NCI-H187 (cell line): ENCODE results near the gene LRRC45.

ENCODE experiments used
- DNase-seq, 2 experiments: peaks; one replicate each; lab custom pipeline; 2025; lab: John Stamatoyannopoulos, UW

Gene LRRC45

GRCh38 chr17:81993729-81994592 lies 29.1 kb upstream of the LRRC45 start:
- DNase-seq = no peak

DNA sequence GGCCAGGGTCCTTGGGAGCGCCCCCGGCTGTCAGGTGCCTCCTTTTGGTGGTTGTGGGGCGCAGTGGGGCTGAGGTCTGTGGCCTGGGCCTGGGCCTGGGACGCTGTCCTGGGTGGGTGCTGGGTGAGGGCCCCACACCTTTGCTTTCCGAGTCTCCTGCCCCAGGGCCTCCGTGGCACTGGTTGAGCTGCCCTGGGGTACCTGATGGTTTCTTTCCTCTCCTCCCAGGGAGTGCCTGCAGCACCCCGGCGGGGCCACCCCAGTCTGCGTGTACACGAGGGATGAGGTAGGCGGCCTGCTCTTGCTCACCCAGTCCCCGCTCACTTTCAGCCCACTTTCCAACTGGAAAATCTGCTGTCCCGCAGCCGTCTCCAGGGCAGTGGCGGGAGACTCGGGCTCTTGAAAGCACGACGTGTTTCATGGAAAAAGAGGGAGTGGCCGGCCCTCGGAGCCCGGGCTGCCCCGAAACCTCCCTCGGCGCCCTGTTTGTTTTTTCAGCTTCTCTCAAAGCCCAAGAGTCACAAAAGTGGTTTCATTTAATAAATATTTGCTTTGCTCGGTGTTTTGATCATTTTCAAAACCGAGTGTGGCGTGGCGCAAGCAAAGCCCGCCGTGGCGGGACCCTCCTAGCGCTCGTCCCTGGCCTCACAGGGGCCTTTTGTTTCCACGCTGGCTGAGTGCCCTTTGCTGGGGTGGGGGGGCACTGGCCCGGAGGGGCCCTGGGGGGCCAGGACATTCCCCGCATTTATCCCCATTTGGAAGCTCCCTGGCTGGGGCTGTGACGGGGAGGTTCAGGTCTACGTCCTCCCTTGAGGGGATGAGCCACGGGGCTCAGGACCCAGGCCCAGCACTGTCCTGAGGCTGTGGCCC lies 28.3 kb upstream of the LRRC45 start:
- DNase-seq = no peak

DNA sequence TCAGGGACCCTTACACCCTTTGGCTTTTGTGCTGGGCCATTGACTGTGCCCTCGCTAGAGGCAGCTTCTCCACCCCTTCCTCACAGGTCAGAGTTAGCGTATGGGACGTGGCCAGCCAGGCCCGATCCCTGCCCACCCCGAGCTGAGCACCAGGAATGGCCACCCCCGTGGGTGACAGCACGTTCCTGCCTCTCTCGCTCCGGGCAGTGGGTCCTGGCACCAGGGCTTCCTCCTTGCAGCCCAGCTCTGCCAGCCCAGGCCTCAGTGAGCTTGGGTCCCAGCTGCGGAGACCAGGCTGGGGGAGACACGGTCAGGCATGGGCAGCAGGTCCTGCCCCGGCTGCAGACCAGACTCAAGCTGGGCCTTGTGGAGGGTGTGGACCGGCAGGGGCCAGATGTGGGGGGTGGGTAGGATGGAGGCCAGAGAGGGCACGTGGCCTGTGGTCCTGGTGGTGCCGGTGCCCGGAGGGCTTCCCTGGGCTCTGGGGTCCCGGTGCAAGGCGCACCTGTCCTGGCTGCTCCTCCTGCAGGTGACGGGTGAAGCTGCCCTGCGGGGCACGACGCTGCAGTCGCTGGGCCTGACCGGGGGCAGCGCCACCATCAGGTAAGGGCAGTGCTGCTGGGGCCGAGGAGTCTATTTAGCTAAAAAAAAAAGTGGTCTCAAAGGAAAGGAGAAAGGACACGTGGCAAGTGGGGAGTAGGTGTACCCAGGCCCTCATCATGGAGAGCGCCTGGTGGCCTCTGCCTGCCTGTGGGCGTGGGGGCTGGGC lies 27.5 kb upstream of the LRRC45 start:
- no peak for DNase-seq

DNA sequence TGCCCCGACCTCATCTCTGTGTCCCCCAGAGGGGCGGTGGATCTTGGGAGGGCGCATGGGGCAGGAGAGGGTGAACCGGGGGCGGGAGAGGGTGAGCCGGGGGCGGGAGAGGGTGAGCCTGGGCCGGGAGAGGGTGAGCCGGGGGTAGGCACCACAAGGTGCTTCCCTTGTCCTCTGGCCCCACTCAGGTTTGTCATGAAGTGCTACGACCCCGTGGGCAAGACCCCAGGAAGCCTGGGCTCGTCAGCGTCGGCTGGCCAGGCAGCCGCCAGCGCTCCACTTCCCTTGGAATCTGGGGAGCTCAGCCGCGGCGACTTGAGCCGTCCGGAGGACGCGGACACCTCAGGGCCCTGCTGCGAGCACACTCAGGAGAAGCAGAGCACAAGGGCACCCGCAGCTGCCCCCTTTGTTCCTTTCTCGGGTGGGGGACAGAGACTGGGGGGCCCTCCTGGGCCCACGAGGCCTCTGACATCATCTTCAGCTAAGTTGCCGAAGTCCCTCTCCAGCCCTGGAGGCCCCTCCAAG lies 26.8 kb upstream of the LRRC45 start:
- no peak for DNase-seq

DNA sequence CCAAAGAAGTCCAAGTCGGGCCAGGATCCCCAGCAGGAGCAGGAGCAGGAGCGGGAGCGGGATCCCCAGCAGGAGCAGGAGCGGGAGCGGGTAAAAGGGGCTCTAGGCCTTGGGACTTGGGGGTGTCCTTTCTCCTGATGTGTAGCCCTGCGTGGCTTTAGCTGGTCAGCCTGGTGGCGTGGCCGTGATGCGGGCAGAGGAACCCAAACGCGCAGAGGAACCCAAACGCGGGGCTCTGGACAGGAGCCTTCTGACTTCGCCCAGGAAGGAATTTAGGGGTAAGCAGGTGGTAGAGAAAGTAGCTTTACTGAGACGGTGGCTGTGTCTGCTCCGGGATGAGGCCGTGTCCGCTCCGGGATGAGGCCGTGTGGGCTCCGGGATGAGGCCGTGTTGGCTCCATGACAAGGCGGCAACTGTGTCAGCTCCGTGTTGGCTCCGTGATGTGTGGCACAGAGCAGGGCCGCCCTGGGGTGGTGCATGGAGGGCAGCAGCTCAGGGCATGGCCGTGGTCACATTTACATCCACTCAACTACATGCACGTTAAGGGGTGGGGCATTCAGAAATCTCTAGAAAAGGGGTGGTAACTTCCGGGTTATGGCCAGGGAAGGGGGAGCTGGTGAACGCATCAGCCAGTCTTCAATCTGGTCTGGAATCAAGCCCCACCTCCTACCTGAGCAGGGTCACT lies 26.2 kb upstream of the LRRC45 start:
- no peak for DNase-seq

DNA sequence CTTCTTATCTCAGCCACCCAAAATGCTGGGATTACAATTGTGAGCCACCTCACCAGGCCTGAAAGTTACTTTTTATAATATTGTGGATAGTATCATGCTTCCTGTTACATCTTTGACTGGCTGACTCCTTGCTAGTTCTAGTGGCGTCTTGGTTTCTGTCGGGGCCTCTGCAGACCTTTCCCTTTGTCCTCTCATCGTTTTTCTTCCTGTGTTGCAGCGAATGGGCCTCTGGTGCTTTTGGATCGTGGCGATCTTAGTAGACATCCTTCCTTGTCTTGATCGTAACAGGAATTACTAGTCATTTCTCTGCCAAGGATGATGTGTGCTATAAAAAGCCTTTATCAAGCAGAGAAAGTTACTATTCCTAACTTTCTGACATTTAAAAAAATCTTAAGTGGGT lies 24.9 kb upstream of the LRRC45 start:
- no peak for DNase-seq

DNA sequence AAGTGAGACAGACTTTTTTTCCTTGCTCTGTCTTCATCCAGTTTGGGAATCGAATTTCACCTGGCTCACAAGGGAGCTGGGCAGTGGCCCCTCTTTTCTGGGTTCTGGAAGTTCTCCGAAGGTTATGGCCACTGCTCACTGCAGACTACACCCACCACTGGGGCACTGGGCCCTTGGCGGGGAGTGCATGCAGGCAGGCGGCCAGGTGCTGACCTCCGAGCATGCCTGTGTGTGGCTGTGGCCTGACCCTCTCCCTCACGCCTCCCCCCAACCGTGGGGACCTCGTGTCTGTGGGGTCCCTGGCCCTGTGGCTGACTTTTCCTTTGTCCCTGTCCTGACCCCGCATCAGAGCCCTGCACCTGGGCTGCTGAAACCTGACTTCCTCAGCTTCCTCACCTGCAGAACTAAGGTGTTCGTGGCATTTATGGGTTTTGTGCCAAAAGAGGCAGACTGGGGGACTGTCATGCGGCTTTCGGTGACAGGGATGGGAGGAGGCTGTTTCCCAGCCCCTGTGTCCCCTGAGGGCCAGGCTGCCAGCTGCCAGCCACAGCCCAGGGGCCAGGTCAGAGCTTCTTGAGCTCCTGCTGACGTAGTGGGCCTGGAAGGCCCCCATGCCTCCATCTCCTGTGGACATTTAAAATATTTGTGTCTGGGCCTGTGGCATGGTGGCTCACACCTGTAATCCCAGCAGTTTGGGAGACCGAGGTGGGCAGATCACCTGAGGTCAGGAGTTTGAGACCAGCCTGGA lies 24.2 kb upstream of the LRRC45 start:
- DNase-seq = no peak

GRCh38 chr17:81999587-81999975 lies 23.5 kb upstream of the LRRC45 start:
- DNase-seq = no peak

- DNase-seq = no peak
Observed at GRCh38 chr17:81999976-82000802, 22.9 kb upstream of the LRRC45 start.

GRCh38 chr17:82000803-82001570 lies 22.1 kb upstream of the LRRC45 start:
- no peak for DNase-seq

DNA sequence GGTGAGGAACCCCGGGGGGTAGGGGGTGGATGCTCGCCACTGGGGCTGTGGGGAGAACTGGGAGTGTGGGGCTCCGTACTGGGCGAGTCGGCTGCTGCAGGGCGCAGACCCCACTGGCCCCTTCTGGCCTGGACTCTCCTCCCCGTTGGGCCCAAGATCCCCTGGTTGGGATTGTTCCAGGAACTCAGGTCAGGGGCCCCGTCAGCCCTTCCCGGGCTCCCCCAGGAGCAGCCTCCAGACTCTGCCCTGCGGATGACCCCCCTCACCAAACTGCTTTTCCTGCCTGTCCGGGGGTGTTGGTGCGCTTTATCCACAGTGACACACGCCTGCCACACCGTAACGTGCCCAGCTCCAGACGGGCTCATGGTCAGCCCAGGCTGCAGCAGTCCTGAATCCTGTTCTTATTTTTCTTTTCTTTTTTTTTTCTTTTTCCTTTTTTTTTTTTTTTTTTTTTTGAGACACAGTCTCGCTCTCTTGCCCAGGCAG lies 21.5 kb upstream of the LRRC45 start:
- DNase-seq = no peak

DNA sequence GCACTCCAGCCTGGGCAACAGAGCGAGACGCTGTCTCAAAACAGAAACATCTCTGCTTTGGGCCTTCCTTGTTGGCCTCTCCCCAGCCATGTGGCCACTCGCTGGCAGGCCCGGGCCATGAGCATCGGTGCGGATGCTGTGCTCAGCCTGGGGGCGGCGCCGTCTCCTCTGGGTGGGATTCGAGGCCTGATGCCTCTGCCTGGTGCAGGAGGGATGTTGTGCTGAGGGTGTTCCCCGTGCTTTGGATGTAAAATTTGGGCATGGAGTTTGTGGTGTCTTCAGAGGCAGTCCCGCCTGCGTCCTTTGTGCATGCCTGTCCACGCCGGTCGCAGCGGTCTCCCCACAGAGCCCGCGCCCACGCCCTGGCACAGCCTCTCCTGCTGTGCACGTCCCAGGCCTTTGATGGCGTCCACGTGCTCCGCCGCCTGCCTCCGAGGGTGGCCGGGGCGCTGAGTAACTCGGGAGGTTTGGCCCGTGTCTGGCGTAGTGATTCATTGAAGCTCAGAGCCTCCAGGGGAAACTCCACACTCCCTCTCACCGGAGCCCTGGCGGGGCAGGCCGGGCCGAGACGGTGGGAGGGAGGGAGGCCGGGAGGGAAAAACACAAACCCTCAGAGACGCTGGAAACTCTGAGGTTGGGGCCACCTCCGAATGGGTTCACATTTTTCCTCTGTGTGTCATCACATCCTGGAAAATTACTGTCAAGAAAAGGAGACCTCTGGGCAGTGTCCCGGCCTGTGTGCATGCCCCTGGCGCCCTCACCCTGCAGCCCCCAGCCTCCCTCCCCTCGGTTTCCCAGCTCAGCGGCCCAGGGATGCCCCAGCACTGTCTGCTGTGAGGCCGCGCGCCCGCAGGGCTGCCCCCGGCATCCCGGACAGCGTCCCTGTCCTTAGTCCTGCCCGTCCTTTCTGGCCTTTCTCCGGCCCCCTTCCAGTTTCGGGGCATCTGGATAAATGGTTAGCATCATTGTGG lies 19.4 kb upstream of the LRRC45 start:
- DNase-seq = no peak

DNA sequence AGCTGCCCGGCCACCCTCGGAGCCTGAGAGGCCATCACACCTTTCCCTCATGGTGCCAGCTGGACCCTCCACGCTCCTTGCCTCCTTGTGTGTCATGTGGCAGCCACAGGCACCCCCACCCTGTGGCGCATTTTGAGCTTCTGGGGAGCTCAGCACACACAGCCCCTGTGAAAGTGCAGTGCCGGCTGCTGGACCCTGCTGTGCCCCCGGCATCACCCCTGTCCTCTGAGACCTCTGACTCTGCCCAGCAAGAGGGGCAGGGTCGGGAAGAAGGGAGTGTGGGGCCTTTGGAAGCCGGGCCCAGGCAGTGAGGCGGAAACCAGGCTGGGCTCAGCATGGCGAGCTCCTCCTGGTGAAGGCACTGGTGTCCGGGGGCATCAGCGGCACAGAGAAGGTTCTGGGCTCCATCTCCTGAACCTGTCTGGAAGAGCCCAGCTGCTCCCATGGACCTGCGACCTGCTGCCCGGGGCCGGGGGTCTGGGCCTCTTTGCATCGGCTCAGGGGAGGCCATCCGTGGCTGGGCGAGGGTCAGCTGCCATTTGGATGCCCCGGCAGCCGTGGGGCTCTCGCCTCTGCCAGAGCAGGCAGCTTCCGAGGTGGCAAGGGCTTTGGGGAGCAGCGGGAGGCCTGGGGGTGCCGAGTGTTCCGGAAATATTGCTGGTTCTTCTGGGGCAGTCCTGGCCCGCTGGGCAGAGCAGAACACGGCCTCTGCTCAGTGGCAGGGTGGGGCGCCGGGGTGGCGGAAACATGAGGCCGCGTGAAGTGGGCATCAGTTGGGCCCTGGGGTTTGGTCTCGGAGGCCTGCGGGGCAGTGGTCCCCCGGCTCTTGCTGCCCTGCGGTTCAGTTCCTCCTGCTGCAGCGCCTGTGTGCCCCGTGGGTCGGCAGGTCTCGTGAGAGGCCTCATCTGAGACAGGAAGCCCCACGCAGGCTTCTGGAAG lies 18.3 kb upstream of the LRRC45 start:
- no peak for DNase-seq

GRCh38 chr17:82005701-82006348 lies 17.3 kb upstream of the LRRC45 start:
- DNase-seq = no peak

DNA sequence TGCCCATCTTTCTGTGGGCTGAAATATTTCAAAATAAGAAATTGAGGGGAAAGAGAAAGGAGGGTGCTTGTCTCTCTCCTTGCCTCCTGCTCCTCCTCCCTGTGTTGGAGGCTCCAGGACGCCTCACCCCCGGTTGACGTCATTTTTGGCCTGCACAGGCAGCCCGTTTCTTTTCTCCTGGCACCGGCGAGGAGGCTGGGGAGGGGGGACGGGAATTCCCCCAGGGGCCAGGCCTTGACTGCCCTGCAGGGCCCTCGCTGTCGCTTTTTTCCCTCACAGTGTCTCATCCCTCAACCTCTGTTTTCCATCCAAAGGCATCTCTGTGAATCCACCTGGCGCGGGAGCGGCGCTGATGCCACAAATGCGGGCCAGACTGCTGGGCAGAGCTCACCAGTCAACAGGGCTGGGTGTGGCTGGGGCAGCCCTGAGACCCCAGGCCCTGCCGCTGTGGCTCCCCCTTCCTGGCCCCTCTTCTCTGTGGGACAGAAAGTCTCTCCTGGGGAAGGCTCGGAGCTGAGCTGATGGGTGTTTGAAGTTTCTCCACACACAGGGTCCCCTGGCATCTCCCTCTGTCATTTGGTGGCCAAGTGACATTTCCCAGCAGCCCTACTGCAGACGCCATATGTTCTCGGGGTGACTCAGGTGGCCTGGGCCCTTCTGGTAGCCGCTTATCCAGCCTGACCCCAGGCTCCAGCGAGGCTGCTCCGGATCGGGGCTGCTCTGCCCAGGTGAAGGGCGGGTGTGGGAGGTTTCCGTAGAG lies 16.5 kb upstream of the LRRC45 start:
- no peak for DNase-seq

GRCh38 chr17:82007228-82007494 lies 15.9 kb upstream of the LRRC45 start:
- DNase-seq = no peak
